Mammary microvascular endothelial cell (primary cell): ENCODE results near the gene COL15A1. TPM values are rescaled to one million over a fixed set of nuclear protein-coding genes. Genes with fewer than 3 reads are reported as not detected.

Source experiments
- total RNA-seq: library from RNA; depleted of rRNA; stranded (reverse); fragments of >200 nt; gene quantifications from 2 replicates; pipeline ENCODE4 v1.2.3, GENCODE V29; 2015

The COL15A1 gene
- 9.6 and 10.0 TPM in 2 replicates for total RNA-seq

DNA sequence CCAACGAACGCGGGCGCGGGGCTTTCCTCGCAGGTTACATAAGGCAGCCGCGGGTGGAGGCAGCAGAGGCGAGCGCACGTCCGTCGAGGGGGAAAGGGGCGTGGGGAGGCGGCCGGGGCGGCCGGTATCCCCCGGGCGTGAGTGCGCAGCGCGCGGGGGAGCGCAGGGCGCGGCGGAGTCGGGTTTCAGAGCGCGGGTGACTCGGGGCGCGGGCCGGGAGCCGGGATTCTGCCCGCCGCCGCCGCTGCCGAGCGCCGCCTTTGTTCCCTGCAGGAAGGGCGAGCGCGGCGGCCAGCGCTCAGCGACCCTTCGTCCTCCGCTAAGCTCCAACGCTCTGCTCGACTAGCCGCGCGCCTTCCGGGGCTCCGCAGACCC lies at the start of gene COL15A1:
Gene COL15A1 (plus strand): TSS at position 226 of the 375 bp plus-strand sequence. CDS start 155 bp downstream, outside the sequence.

DNA sequence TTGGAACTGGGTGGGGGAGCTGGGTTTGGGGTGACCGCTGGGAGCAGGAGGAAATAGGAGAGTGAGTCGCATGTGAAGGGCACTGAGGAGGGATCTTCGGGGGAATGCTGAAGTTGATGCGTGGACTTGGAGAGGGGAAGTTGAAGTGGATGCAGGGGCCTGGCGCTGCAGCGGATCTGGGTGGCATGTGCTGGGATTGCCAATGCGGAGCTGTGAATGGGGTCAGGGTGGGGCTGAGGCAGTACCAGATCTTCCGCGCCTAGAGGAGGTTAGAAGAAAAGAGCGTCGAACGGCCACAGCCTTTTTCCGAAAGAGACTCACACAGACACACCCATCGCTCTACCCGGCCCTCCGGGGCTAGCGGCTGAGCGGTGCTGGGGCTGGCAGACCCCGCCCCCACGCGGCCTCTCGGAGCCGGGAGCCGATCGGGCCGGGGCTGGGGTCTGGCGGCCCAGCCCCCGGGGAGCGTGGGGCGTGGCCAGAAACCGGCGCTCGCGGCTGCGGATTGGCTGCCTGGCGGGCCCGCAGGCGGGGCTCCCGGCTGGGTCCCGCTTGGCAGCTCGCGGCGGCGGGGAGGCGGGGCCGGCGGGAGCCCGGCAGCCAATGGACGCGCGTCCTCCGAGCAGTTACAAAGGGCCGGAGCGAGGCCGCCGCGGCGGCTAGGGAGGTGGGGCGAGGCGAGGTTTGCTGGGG lies 160.9 kb downstream of the COL15A1 start, which contains the start of gene TGFBR1:
Gene TGFBR1 (plus strand): TSS at position 655 of the 693 bp plus-strand sequence. CDS start 93 bp downstream, outside the sequence.

Other genes with a start within 250 kb of the COL15A1 start
- gene GABBR2, start 235.0 kb upstream of the COL15A1 start, total RNA-seq: 2.1 and 2.3 TPM in 2 replicates
- gene ANKS6, start 147.4 kb upstream of the COL15A1 start, total RNA-seq: 13.3 and 22.5 TPM in 2 replicates
- gene GALNT12, start 136.2 kb upstream of the COL15A1 start, total RNA-seq: 15.6 and 16.4 TPM in 2 replicates
- 8.9 and 10.8 TPM in 2 replicates for gene TGFBR1, start 161.2 kb downstream of the COL15A1 start, total RNA-seq